Activated T-helper 2 cell treated with anti-CD3 and anti-CD28 coated beads, Interferon-gamma antibody, Interleukin-2, Interleukin-4, amounts not matched to agents 10 μg/mL and 5 μg/mL and 100 μg/mL, durations not matched to agents 14 hours and 24 hours and 36 hours (primary cell): Measurements from ENCODE around the gene CDHR1. TPM values are rescaled to one million over a fixed set of nuclear protein-coding genes. Genes with fewer than 3 reads are reported as not detected.

Experiments
- DNase-seq: peaks from one replicate; pipeline ENCODE4 v3.0.0; 2021; ENCODE audit warnings: low spot score
- H3K27ac Mint-ChIP-seq: one replicate; pipeline ENCODE4 v1.8.0; 2021; ENCODE audit warnings: mixed read lengths
- H3K27me3 Mint-ChIP-seq: one replicate; pipeline ENCODE4 v1.8.0; 2021; ENCODE audit warnings: low read depth, mixed read lengths
- H3K36me3 Mint-ChIP-seq: one replicate; pipeline ENCODE4 v1.8.0; 2021; ENCODE audit warnings: low read depth, mixed read lengths
- H3K4me1 Mint-ChIP-seq: one replicate; pipeline ENCODE4 v1.8.0; 2021; ENCODE audit warnings: low read depth, mixed read lengths
- H3K4me3 Mint-ChIP-seq: one replicate; pipeline ENCODE4 v1.8.0; 2021; ENCODE audit warnings: low read depth, mild to moderate bottlenecking, moderate library complexity, mixed read lengths
- H3K9me3 Mint-ChIP-seq: one replicate; pipeline ENCODE4 v1.8.0; 2021; ENCODE audit warnings: mixed read lengths
- intact Hi-C: fragments of 100-400 bp; cut with micrococcal nuclease; formaldehyde crosslinking; loops from one replicate; pipeline ENCODE4 v1.15.1; 2023
- total RNA-seq: library from RNA; stranded (reverse); gene quantifications from 2 replicates; pipeline ENCODE4 v1.2.3, GENCODE V29; 2022

The CDHR1 gene
- total RNA-seq, 1 donor from 2014 or later, result 0.32 TPM

DNA sequence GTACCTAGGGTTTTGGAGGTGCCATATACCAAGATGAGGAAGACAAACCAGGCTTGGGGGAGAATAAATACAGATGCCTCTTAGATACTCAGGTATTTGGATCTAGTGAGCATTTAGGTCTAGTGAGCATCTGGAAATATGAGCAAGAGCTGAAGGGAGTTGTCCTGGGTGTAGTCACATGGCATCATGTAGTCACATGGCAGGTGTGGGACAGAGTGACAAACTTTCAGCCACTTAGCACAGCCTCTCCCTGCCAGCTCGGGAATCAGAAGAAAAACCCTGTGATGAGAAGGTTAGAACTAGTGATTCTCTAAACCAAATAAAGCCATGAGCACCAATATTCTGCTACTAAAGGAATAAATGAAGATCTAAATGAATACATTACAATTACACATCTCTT, 74.8 kb downstream of the CDHR1 start:
- DNase-seq, result no peak
- Mint-ChIP-seq H3K27me3 (peaks cover 32% of the 10 kb centered on the region), H3K4me3 (no peak overlapping the region), H3K4me1 (peaks cover 20% of the 10 kb centered on the region), H3K36me3 (no peaks in the 10 kb centered on the region), H3K27ac (no peak overlapping the region), H3K9me3 (no peaks in the 10 kb centered on the region)
- intact Hi-C loops, result loop anchor here (10.0 kb wide), 2 partner anchors 156 to 446 kb away; no protein-coding TSS in a partner anchor

Other genes with a start within 250 kb of the CDHR1 start
- gene GHITM, start 55.0 kb upstream of the CDHR1 start, total RNA-seq, result 141 TPM in 2 replicates
- gene GPR15LG, start 20.7 kb upstream of the CDHR1 start, total RNA-seq, result not detected in 2 replicates
- gene LRIT2, start 31.0 kb downstream of the CDHR1 start, total RNA-seq, result not detected in 2 replicates
- gene LRIT1, start 47.0 kb downstream of the CDHR1 start, total RNA-seq, result not detected in 2 replicates
- gene RGR, start 50.5 kb downstream of the CDHR1 start, total RNA-seq, result not detected in 2 replicates
- 36.4 and 41.4 TPM in 2 replicates for gene CCSER2, start 134.1 kb downstream of the CDHR1 start, total RNA-seq